ENCODE measurements around the gene DSCAML1. TPM values are rescaled to one million over a fixed set of nuclear protein-coding genes. Genes with fewer than 3 reads are reported as not detected.

The DSCAML1 gene
- total and polyA plus RNA-seq, 10 of the 15 experiments (the other 5 are each of a cell fraction or from before 2014, with no cell fraction given), result 0.03 to 0.18 (median 0.06) TPM; not detected in 1

- CTCF ChIA-PET, result no interaction called here
- Histone ChIP-seq H3K9me3 (replicated peaks; ENCODE audit: control insufficient read depth, insufficient read depth, low read length) (no peaks in the 10 kb centered on the region), H3K4me3 (no peak overlapping the region), H3K4me1 (ENCODE audit: control insufficient read depth, insufficient read depth, low read length) (no peaks in the 10 kb centered on the region), H3K79me2 (ENCODE audit: control insufficient read depth, insufficient read depth, low read length) (no peaks in the 10 kb centered on the region), H3K27ac (ENCODE audit: control insufficient read depth, insufficient read depth) (no peak overlapping the region), H3K4me2 (ENCODE audit: control insufficient read depth, insufficient read depth) (no peak overlapping the region), H4K20me1 (ENCODE audit: control insufficient read depth, insufficient read depth) (no peaks in the 10 kb centered on the region), H3K9ac (ENCODE audit: control insufficient read depth, insufficient read depth, low read length) (no peak overlapping the region), H3K27me3 (replicated peaks in 1 of 2; ENCODE audit: control insufficient read depth in 2 of 2, insufficient read depth in 2 of 2, low read length in 1 of 2) (peaks cover 0 to 2% of the 10 kb centered on the region in 2 experiments; a peak in 3 of 4 replicates), H3K36me3 (ENCODE audit: control insufficient read depth in 2 of 2, insufficient read depth in 2 of 2, low read length in 1 of 2) (no peaks in the 10 kb centered on the region), H2AFZ (ENCODE audit: control insufficient read depth, low read depth, low read length) (no peak overlapping the region)
- WGBS (ENCODE audit: insufficient coverage, insufficient replicate concordance, low lambda C conversion rate, missing lambda C conversion rate), result 35% methylated on average over 4 of the region's 4 CpGs
- intact Hi-C loops (cut with micrococcal nuclease; ENCODE audit: unreplicated experiment) (no loop called here), in situ Hi-C loops (cut with MboI) (no loop called here)
- SMC1A ChIA-PET (ENCODE audit: uncharacterized antibody, unreplicated experiment), result no interaction called here
- no peak for DNase-seq (ENCODE audit: low read depth, low spot score)
- TF ChIP-seq ZNF384 (IDR thresholded peaks at IDR 0.05; ENCODE audit: borderline replicate concordance, low read depth, low read length) (no peak), LARP7 (IDR thresholded peaks at IDR 0.05) (no peak), POLR2A (IDR thresholded peaks at IDR 0.05; ENCODE audit: low read depth, low read length) (no peak), RFX5 (IDR thresholded peaks at IDR 0.05; ENCODE audit: low read depth, low read length) (no peak), REST (IDR thresholded peaks at IDR 0.05; ENCODE audit: low read depth, low read length) (no peak), ZNF592 (IDR thresholded peaks at IDR 0.05) (no peak), NFXL1 (IDR thresholded peaks at IDR 0.05; ENCODE audit: borderline replicate concordance) (no peak), PKNOX1 (IDR thresholded peaks at IDR 0.05) (no peak), TBL1XR1 (IDR thresholded peaks at IDR 0.05; ENCODE audit: low read depth, low read length) (no peak), EP300 (IDR thresholded peaks at IDR 0.05; ENCODE audit: borderline replicate concordance in 1 of 2, control insufficient read depth in 1 of 2, low read depth in 2 of 2, low read length in 2 of 2) (no peak), KAT2A (conservative IDR thresholded peaks at IDR 0.05; ENCODE audit: control insufficient read depth, low read depth, low read length) (no peak)
- TF ChIP-seq, protein P1, sequence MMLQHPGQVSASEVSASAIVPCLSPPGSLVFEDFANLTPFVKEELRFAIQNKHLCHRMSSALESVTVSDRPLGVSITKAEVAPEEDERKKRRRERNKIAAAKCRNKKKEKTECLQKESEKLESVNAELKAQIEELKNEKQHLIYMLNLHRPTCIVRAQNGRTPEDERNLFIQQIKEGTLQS (IDR thresholded peaks at IDR 0.05; ENCODE audit: borderline replicate concordance, extremely low read depth, low read depth, low read length), result no peak
- TF ChIP-seq, protein P2, sequence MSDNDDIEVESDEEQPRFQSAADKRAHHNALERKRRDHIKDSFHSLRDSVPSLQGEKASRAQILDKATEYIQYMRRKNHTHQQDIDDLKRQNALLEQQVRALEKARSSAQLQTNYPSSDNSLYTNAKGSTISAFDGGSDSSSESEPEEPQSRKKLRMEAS (IDR thresholded peaks at IDR 0.05; ENCODE audit: low read depth, low read length), result no peak
- POLR2A ChIA-PET, result no interaction called here
- no peak for ATAC-seq
- FAIRE-seq, result no peak
- no TSS peak for BruUV-seq (replicated peaks)
- RAD21 ChIA-PET (ENCODE audit: unreplicated experiment), result no interaction called here
Observed at GRCh38 chr11:117770061-117770460, 27.0 kb downstream of the DSCAML1 start.

Data from GM12878 (cell line).